Measurements from ENCODE around the gene VSTM2B. TPM values are rescaled to one million over a fixed set of nuclear protein-coding genes. Genes with fewer than 3 reads are reported as not detected.

The VSTM2B gene
- total and polyA plus RNA-seq, 2 of the 4 experiments (the other 2 are of a cell fraction) = not detected

- no peaks in the 10 kb centered on the region for H3K9me1 ChIP-seq (ENCODE audit: insufficient read depth, low read length)
- in situ Hi-C loops (cut with MboI; ENCODE audit: low sequenced_read_pairs) (no loop called here), intact Hi-C loops (cut with micrococcal nuclease) (no loop called here), dilution Hi-C loops (cut with HindIII; ENCODE audit: low sequenced_read_pairs, unreplicated experiment) (no loop called here)
- no peak overlapping the region for H3K4me2 ChIP-seq (ENCODE audit: low read depth, low read length)
- no peak overlapping the region for H2AK5ac ChIP-seq (ENCODE audit: low read depth, low read length)
- no peak overlapping the region for H4K91ac ChIP-seq (ENCODE audit: insufficient read depth, low read depth, low read length)
- peaks cover 64% of the 10 kb centered on the region for H3K27me3 ChIP-seq (ENCODE audit: control insufficient read depth, insufficient read depth, low read length)
- peaks cover 3% of the 10 kb centered on the region; the same call in 1 of the 2 replicates for H3K9me3 ChIP-seq (ENCODE audit: control insufficient read depth, insufficient read depth, low read length)
- H2BK20ac ChIP-seq (ENCODE audit: low read depth, low read length) = no peak overlapping the region
- TF ChIP-seq MXI1 (IDR thresholded peaks at IDR 0.05; ENCODE audit: borderline replicate concordance, low read depth, low read length) = no peak
- TF ChIP-seq MAFK (IDR thresholded peaks at IDR 0.05; ENCODE audit: low read depth, low read length) = no peak
- TF ChIP-seq RFX5 (IDR thresholded peaks at IDR 0.05; ENCODE audit: low read depth, low read length) = no peak
- no peak for TF ChIP-seq ELK1 (IDR thresholded peaks at IDR 0.05; ENCODE audit: borderline replicate concordance, low read depth, low read length)
- TF ChIP-seq FOS (IDR thresholded peaks at IDR 0.05; ENCODE audit: low read depth, low read length) = no peak
- no peak for TF ChIP-seq RAD21 (IDR thresholded peaks at IDR 0.05; ENCODE audit: low read length)
- no peak for TF ChIP-seq RCOR1 (IDR thresholded peaks at IDR 0.05; ENCODE audit: insufficient replicate concordance, low read length)
- TF ChIP-seq CHD1 (IDR thresholded peaks at IDR 0.05; ENCODE audit: low read depth, low read length) = no peak
- no peak for TF ChIP-seq BHLHE40 (IDR thresholded peaks at IDR 0.05; ENCODE audit: low read depth, low read length)
- no peak for TF ChIP-seq CEBPB (IDR thresholded peaks at IDR 0.05; ENCODE audit: low read depth, low read length)
- no peak for TF ChIP-seq NFE2L2 (IDR thresholded peaks at IDR 0.05; ENCODE audit: low read depth, low read length)
- TF ChIP-seq, protein P1, sequence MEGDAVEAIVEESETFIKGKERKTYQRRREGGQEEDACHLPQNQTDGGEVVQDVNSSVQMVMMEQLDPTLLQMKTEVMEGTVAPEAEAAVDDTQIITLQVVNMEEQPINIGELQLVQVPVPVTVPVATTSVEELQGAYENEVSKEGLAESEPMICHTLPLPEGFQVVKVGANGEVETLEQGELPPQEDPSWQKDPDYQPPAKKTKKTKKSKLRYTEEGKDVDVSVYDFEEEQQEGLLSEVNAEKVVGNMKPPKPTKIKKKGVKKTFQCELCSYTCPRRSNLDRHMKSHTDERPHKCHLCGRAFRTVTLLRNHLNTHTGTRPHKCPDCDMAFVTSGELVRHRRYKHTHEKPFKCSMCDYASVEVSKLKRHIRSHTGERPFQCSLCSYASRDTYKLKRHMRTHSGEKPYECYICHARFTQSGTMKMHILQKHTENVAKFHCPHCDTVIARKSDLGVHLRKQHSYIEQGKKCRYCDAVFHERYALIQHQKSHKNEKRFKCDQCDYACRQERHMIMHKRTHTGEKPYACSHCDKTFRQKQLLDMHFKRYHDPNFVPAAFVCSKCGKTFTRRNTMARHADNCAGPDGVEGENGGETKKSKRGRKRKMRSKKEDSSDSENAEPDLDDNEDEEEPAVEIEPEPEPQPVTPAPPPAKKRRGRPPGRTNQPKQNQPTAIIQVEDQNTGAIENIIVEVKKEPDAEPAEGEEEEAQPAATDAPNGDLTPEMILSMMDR (conservative IDR thresholded peaks at IDR 0.05; ENCODE audit: low read depth, low read length) = no peak
- H4K20me1 ChIP-seq (ENCODE audit: insufficient read depth, low read length) = no peaks in the 10 kb centered on the region; the same call in 1 of the 2 replicates
- H3K36me3 ChIP-seq (ENCODE audit: control insufficient read depth, insufficient read depth, low read length) = no peaks in the 10 kb centered on the region
- H3K56ac ChIP-seq (ENCODE audit: extremely low read depth, insufficient read depth, low read length) = no peak overlapping the region
- CTCF ChIA-PET = no interaction called here
- 9% methylated on average over 43 of the region's 100 CpGs; no CpG with 5 or more reads in 1 of the 2 experiments for WGBS, 2 experiments (ENCODE audit: extremely low coverage in 2 of 2, insufficient read length in 1 of 2)
- H4K8ac ChIP-seq (ENCODE audit: low read depth in 2 of 2, low read length in 2 of 2) = no peak overlapping the region
- no peak overlapping the region for H2BK120ac ChIP-seq (ENCODE audit: low read depth, low read length)
- H3K9ac ChIP-seq (ENCODE audit: low read depth, low read length) = no peak overlapping the region
- no peak overlapping the region for H3K27ac ChIP-seq (ENCODE audit: insufficient read depth, low read length)
- H4K5ac ChIP-seq (ENCODE audit: low read depth, low read length) = no peak overlapping the region
- H2BK15ac ChIP-seq (ENCODE audit: low read depth, low read length) = no peak overlapping the region
- POLR2A ChIA-PET (ENCODE audit: unreplicated experiment) = no interaction called here
- H2AK9ac ChIP-seq (replicated peaks; ENCODE audit: low read depth, low read length, poor library complexity) = no peak overlapping the region
- no peak overlapping the region for H3K18ac ChIP-seq (ENCODE audit: low read depth, low read length)
- no peak overlapping the region for H3K4ac ChIP-seq (ENCODE audit: low read depth, low read length)
- no peak for ATAC-seq (ENCODE audit: low read depth)
- H3K4me3 ChIP-seq (ENCODE audit: insufficient read depth, low read depth, low read length) = no peak overlapping the region
- peak overlapping the region; percentile 33 for H2AFZ ChIP-seq (replicated peaks; ENCODE audit: low read length, poor library complexity)
- BruUV-seq (replicated peaks) = no TSS peak
- H3K79me1 ChIP-seq (ENCODE audit: low read depth in 1 of 2, low read length in 2 of 2) = no peaks in the 10 kb centered on the region
- no peaks in the 10 kb centered on the region; the same call in 1 of the 2 replicates for H3K4me1 ChIP-seq (ENCODE audit: control insufficient read depth, insufficient read depth, low read length)
- H2BK5ac ChIP-seq (ENCODE audit: low read depth, low read length, poor library complexity, severe bottlenecking) = no peak overlapping the region
- no peak overlapping the region for H3K14ac ChIP-seq (replicated peaks; ENCODE audit: low read depth, low read length)
- no peak for DNase-seq
- no peak overlapping the region for H3K23ac ChIP-seq (ENCODE audit: low read depth, low read length)
Measured at GRCh38 chr19:29529646-29530539, 4.1 kb downstream of the VSTM2B start.

Measured in IMR-90 (cell line).